Loucy (cell line): ENCODE measurements around the gene PLEKHA5.
"Not testable (repeated sequence)": the region's sequence is repeated elsewhere in the genome, so short reads cannot be mapped to it uniquely, and the experiment has no call there.

Experiments used
- H2AFZ ChIP-seq: fragments of 200-600 bp; sonication (generic); 2 replicates; pipeline ENCODE4 v1.6.0; 2016; ENCODE audit warnings: antibody characterized with exemption, mild to moderate bottlenecking, low read length, moderate library complexity
- H3F3A ChIP-seq: fragments of 200-600 bp; 2 replicates; pipeline ENCODE4 v1.6.0; 2016; ENCODE audit warnings: antibody characterized with exemption, low read depth, mild to moderate bottlenecking
- H3K27me3 ChIP-seq: fragments of 200-600 bp; sonication (generic); 2 replicates; pipeline ENCODE4 v1.6.1; 2014; ENCODE audit warnings: low read length, mild to moderate bottlenecking; ENCODE audit not compliant: insufficient read depth, poor library complexity, severe bottlenecking
- H3K36me3 ChIP-seq: fragments of 200-600 bp; sonication (generic); 2 replicates; pipeline ENCODE4 v1.6.1; 2016; ENCODE audit warnings: low read length; ENCODE audit not compliant: insufficient read depth
- H3K4me1 ChIP-seq: fragments of 200-600 bp; sonication (generic); 2 replicates; pipeline ENCODE4 v1.5.1; 2014; ENCODE audit warnings: low read length, mild to moderate bottlenecking; ENCODE audit not compliant: insufficient read depth, poor library complexity, severe bottlenecking
- H3K4me2 ChIP-seq: fragments of 200-600 bp; sonication (generic); 2 replicates; pipeline ENCODE4 v1.6.0; 2014; ENCODE audit warnings: antibody characterized with exemption, low read length, low read depth, mild to moderate bottlenecking; ENCODE audit not compliant: poor library complexity, severe bottlenecking
- H3K4me3 ChIP-seq: fragments of 200-600 bp; sonication (generic); 2 replicates; pipeline ENCODE4 v1.5.1; 2014; ENCODE audit warnings: low read length, mild to moderate bottlenecking, mixed read lengths; ENCODE audit not compliant: poor library complexity, severe bottlenecking
- H3K79me2 ChIP-seq: fragments of 200-600 bp; sonication (generic); 2 replicates; pipeline ENCODE4 v1.6.1; 2014; ENCODE audit warnings: low read length; ENCODE audit not compliant: insufficient read depth
- H3K9ac ChIP-seq: fragments of 200-600 bp; sonication (generic); 2 replicates; pipeline ENCODE4 v1.6.0; 2014; ENCODE audit warnings: mild to moderate bottlenecking, low read depth, low read length, moderate library complexity; ENCODE audit not compliant: poor library complexity, severe bottlenecking
- H3K9me2 ChIP-seq: fragments of 200-600 bp; sonication (generic); replicated peaks from 2 replicates; pipeline ENCODE4 v1.6.1; 2016; ENCODE audit warnings: low read depth, low read length, mixed read lengths
- H3K9me3 ChIP-seq: fragments of 200-600 bp; sonication (generic); 2 replicates; pipeline ENCODE4 v1.6.1; 2014; ENCODE audit warnings: mild to moderate bottlenecking, antibody characterized with exemption, low read length, low read depth; ENCODE audit not compliant: insufficient read depth
- H4K20me1 ChIP-seq: fragments of 200-600 bp; sonication (generic); 2 replicates; pipeline ENCODE4 v1.6.0; 2014; ENCODE audit warnings: antibody characterized with exemption, low read length, mild to moderate bottlenecking; ENCODE audit not compliant: insufficient read depth, poor library complexity, severe bottlenecking
- CTCF ChIP-seq: fragments of 200-600 bp; sonication (generic); conservative IDR thresholded peaks from 2 replicates; pipeline ENCODE4 v1.5.1; 2014; ENCODE audit warnings: mild to moderate bottlenecking, antibody characterized with exemption, low read length
- EZH2phosphoT487 ChIP-seq: fragments of 200-600 bp; IDR thresholded peaks from 2 replicates; pipeline ENCODE4 v1.6.1; 2018; ENCODE audit warnings: antibody characterized with exemption, mild to moderate bottlenecking, moderate library complexity, borderline replicate concordance

Gene PLEKHA5

GRCh38 chr12:19088606-19089005 is 40.9 kb upstream of the PLEKHA5 start:
- no peaks in the 10 kb centered on the region for H3F3A ChIP-seq
- no peak overlapping the region for H3K9ac ChIP-seq
- H3K4me3 ChIP-seq: no peak overlapping the region
- H3K27me3 ChIP-seq: no peaks in the 10 kb centered on the region
- no peaks in the 10 kb centered on the region for H3K9me3 ChIP-seq
- no peak overlapping the region for H2AFZ ChIP-seq
- H3K36me3 ChIP-seq: no peaks in the 10 kb centered on the region
- no peaks in the 10 kb centered on the region for H4K20me1 ChIP-seq
- H3K79me2 ChIP-seq: no peaks in the 10 kb centered on the region
- no peaks in the 10 kb centered on the region for H3K9me2 ChIP-seq
- no peak overlapping the region for H3K4me2 ChIP-seq
- TF ChIP-seq EZH2phosphoT487: no peak
- no peak for TF ChIP-seq CTCF
- H3K4me1 ChIP-seq: no peaks in the 10 kb centered on the region

- H3K9me3 ChIP-seq, H3K4me3 ChIP-seq, H3K9ac ChIP-seq, H3K4me1 ChIP-seq, H3F3A ChIP-seq, H3K36me3 ChIP-seq, H3K9me2 ChIP-seq, H3K79me2 ChIP-seq, H3K4me2 ChIP-seq, H4K20me1 ChIP-seq, H2AFZ ChIP-seq, H3K27me3 ChIP-seq: not testable (repeated sequence)
Observed at GRCh38 chr12:19092482-19092881, 37.1 kb upstream of the PLEKHA5 start.

- Histone ChIP-seq H3K27me3 (no peaks in the 10 kb centered on the region), H3K79me2 (no peaks in the 10 kb centered on the region), H3K9ac (no peak overlapping the region), H3K4me1 (no peaks in the 10 kb centered on the region), H2AFZ (no peak overlapping the region), H3K9me2 (no peaks in the 10 kb centered on the region), H3F3A (no peaks in the 10 kb centered on the region), H3K4me2 (no peak overlapping the region), H3K4me3 (no peak overlapping the region), H3K9me3 (no peaks in the 10 kb centered on the region), H3K36me3 (no peaks in the 10 kb centered on the region), H4K20me1 (no peaks in the 10 kb centered on the region)
- TF ChIP-seq CTCF: no peak
- TF ChIP-seq EZH2phosphoT487: no peak
Observed at GRCh38 chr12:19093218-19093617, 36.3 kb upstream of the PLEKHA5 start.

GRCh38 chr12:19095331-19095730 is 34.2 kb upstream of the PLEKHA5 start:
- TF ChIP-seq EZH2phosphoT487: no peak
- no peak for TF ChIP-seq CTCF
- Histone ChIP-seq H3K9me3 (no peaks in the 10 kb centered on the region), H4K20me1 (no peaks in the 10 kb centered on the region), H3K9me2 (no peaks in the 10 kb centered on the region), H3K79me2 (no peaks in the 10 kb centered on the region), H3K36me3 (no peaks in the 10 kb centered on the region), H3K4me1 (no peaks in the 10 kb centered on the region), H2AFZ (no peak overlapping the region), H3K27me3 (no peaks in the 10 kb centered on the region), H3K4me2 (no peak overlapping the region), H3F3A (no peaks in the 10 kb centered on the region), H3K9ac (no peak overlapping the region), H3K4me3 (no peak overlapping the region)
